Tibial nerve (tissue), 4 donors: ENCODE data around the gene PRKAR1B. TPM values are rescaled to one million over a fixed set of nuclear protein-coding genes. Genes with fewer than 3 reads are reported as not detected.

Experiments
- DNase-seq, 2 donors: peaks; one replicate each; pipeline ENCODE4 v3.0.0-alpha.2; 2019; ENCODE audit warnings: low spot score in 2 of 2
- H3K27ac ChIP-seq, 4 donors: fragments of 200-600 bp; sonication (generic) in 3 of 4; one replicate each; pipeline ENCODE4 v1.5.1; 2017 to 2019; ENCODE audit warnings: mild to moderate bottlenecking in 1 of 4
- H3K27me3 ChIP-seq, 2 donors: fragments of 200-600 bp; sonication (generic) in 1 of 2; one replicate each; pipeline versions ENCODE4 v1.5.1 to v1.6.0; 2017 to 2019
- H3K36me3 ChIP-seq, 3 donors: fragments of 200-600 bp; sonication (generic); one replicate each; pipeline ENCODE4 v1.5.1; 2018 to 2019
- H3K4me1 ChIP-seq, 4 donors: fragments of 200-600 bp; sonication (generic) in 3 of 4; one replicate each; pipeline ENCODE4 v1.5.1; 2017 to 2019
- H3K4me3 ChIP-seq, 4 donors: fragments of 200-600 bp; sonication (generic) in 3 of 4; one replicate each; pipeline ENCODE4 v1.5.1; 2017 to 2019; ENCODE audit warnings: mild to moderate bottlenecking in 1 of 4, moderate library complexity in 1 of 4
- H3K9me3 ChIP-seq, 4 donors: fragments of 200-600 bp; sonication (generic) in 3 of 4; one replicate each; pipeline ENCODE4 v1.5.1; 2017 to 2019
- CTCF ChIP-seq, 5 experiments: fragments of 200-600 bp in 3 of 5; fragments of 450-650 bp in 2 of 5; sonication (generic) in 3 of 5; IDR thresholded peaks; one replicate each; pipeline ENCODE4 v1.5.1; 2016 to 2019; ENCODE audit warnings: antibody characterized with exemption in 5 of 5, mild to moderate bottlenecking in 3 of 5, moderate library complexity in 2 of 5
- EP300 ChIP-seq, 2 donors: sonication (generic); formaldehyde crosslinking; IDR thresholded peaks; one replicate each; pipeline ENCODE4 v1.6.1; 2017; ENCODE audit warnings: antibody characterized with exemption in 2 of 2, mild to moderate bottlenecking in 1 of 2
- POLR2A ChIP-seq, 2 donors: fragments of 450-650 bp; IDR thresholded peaks; one replicate each; pipeline ENCODE4 v1.6.1; 2017; ENCODE audit warnings: antibody characterized with exemption in 2 of 2, mild to moderate bottlenecking in 2 of 2, moderate library complexity in 2 of 2
- WGBS, 2 donors: methylation state at CpG; one replicate each; pipeline ENCODE4 v1.1.5; 2018; 5-methylcytosine and 5-hydroxymethylcytosine counted together
- total RNA-seq, 4 donors: library from RNA; depleted of rRNA; stranded (reverse); fragments of >200 nt; gene quantifications; one replicate each; pipeline ENCODE4 v1.1.0, GENCODE V29; 2016

The PRKAR1B gene
- total RNA-seq, 4 donors from 2014 or later, result 2.7 to 12.3 (median 4.8) TPM

GRCh38 chr7:749140-749551 lies 22.1 kb upstream of the PRKAR1B start:
- no peak for DNase-seq
- Histone ChIP-seq H3K36me3 (peaks cover 0 to 69% (median 0%) of the 10 kb centered on the region in 3 donors), H3K27me3 (no peaks in the 10 kb centered on the region), H3K27ac (no peak overlapping the region), H3K4me1 (peaks cover 0 to 12% (median 0%) of the 10 kb centered on the region in 4 donors), H3K9me3 (no peaks in the 10 kb centered on the region), H3K4me3 (no peak overlapping the region)
- no peak for TF ChIP-seq CTCF (IDR thresholded peaks at IDR 0.05)
- no peak for TF ChIP-seq EP300 (IDR thresholded peaks at IDR 0.05)
- TF ChIP-seq POLR2A (IDR thresholded peaks at IDR 0.05), result no peak
- WGBS, 2 donors, result 56 to 59% methylated on average over 14 of the region's 14 CpGs

- TF ChIP-seq EP300 (IDR thresholded peaks at IDR 0.05) (no peak), CTCF (IDR thresholded peaks at IDR 0.05) (no peak), POLR2A (IDR thresholded peaks at IDR 0.05) (no peak)
- H3K9me3 ChIP-seq, result no peaks in the 10 kb centered on the region
- H3K27ac ChIP-seq, result no peak overlapping the region
Observed at GRCh38 chr7:748446-748845, 21.4 kb upstream of the PRKAR1B start.

GRCh38 chr7:747186-747585 lies 20.1 kb upstream of the PRKAR1B start:
- Histone ChIP-seq H3K27me3 (no peaks in the 10 kb centered on the region), H3K4me3 (no peak overlapping the region), H3K9me3 (no peaks in the 10 kb centered on the region), H3K36me3 (peaks cover 0 to 63% (median 0%) of the 10 kb centered on the region in 3 donors), H3K4me1 (peaks cover 0 to 12% (median 0%) of the 10 kb centered on the region in 4 donors), H3K27ac (no peak overlapping the region)
- TF ChIP-seq CTCF (IDR thresholded peaks at IDR 0.05) (no peak), EP300 (IDR thresholded peaks at IDR 0.05) (no peak), POLR2A (IDR thresholded peaks at IDR 0.05) (no peak)
- 86 to 91% methylated on average over 10 to 12 of the region's 12 CpGs for WGBS, 2 donors
- no peak for DNase-seq

More at GRCh38 chr7:748446-748845, 21.4 kb upstream of the PRKAR1B start:
- peaks cover 0 to 65% (median 0%) of the 10 kb centered on the region in 3 donors for H3K36me3 ChIP-seq
- 92 to 94% methylated on average over 13 to 14 of the region's 15 CpGs for WGBS, 2 donors
- DNase-seq, result no peak
- no peaks in the 10 kb centered on the region for H3K27me3 ChIP-seq
- H3K4me1 ChIP-seq, result peaks cover 0 to 12% (median 0%) of the 10 kb centered on the region in 4 donors
- no peak overlapping the region for H3K4me3 ChIP-seq

GRCh38 chr7:746155-747061 lies 19.3 kb upstream of the PRKAR1B start:
- TF ChIP-seq CTCF (IDR thresholded peaks at IDR 0.05), result no peak
- no peak for TF ChIP-seq EP300 (IDR thresholded peaks at IDR 0.05)
- no peak for TF ChIP-seq POLR2A (IDR thresholded peaks at IDR 0.05)
- Histone ChIP-seq H3K36me3 (peaks cover 0 to 64% (median 0%) of the 10 kb centered on the region in 3 donors), H3K27me3 (no peaks in the 10 kb centered on the region), H3K9me3 (no peaks in the 10 kb centered on the region), H3K4me3 (no peak overlapping the region), H3K4me1 (peaks cover 0 to 12% (median 0%) of the 10 kb centered on the region in 4 donors), H3K27ac (no peak overlapping the region)
- DNase-seq, result no peak
- WGBS, 2 donors, result 92 to 94% methylated on average over 40 of the region's 40 CpGs
